Right atrium auricular region (tissue), 2 donors: ENCODE measurements around the gene CSMD2. TPM values are rescaled to one million over a fixed set of nuclear protein-coding genes. Genes with fewer than 3 reads are reported as not detected.
A peak's percentile ranks its signal among the peaks of the same experiment; 100 is the strongest.

Experiments
- DNase-seq: peaks from one replicate; pipeline ENCODE4 v3.0.0-alpha.2; 2019; ENCODE audit warnings: low spot score
- H3K27ac ChIP-seq, 2 donors: fragments of 200-600 bp; sonication (generic); 1 replicate in 1 of 2; 2 replicates in 1 of 2; pipeline ENCODE4 v1.5.1; 2016 to 2019
- H3K27me3 ChIP-seq, 2 donors: fragments of 200-600 bp; sonication (generic); one replicate each; pipeline versions ENCODE4 v1.5.1 to v1.6.0; 2017 to 2019
- H3K36me3 ChIP-seq: fragments of 200-600 bp; sonication (generic); one replicate; pipeline ENCODE4 v1.5.1; 2016
- H3K4me1 ChIP-seq, 2 donors: fragments of 200-600 bp; sonication (generic); one replicate each; pipeline versions ENCODE4 v1.5.1 to v1.6.0; 2017 to 2019
- H3K4me3 ChIP-seq, 2 donors: fragments of 200-600 bp; sonication (generic); 1 replicate in 1 of 2; 2 replicates in 1 of 2; pipeline ENCODE4 v1.5.1; 2017 to 2019; ENCODE audit warnings: mild to moderate bottlenecking in 1 of 2, moderate library complexity in 1 of 2
- H3K9me3 ChIP-seq, 2 donors: fragments of 200-600 bp; sonication (generic); one replicate each; pipeline ENCODE4 v1.5.1; 2019
- CTCF ChIP-seq, 2 donors: fragments of 200-600 bp; sonication (generic); IDR thresholded peaks; one replicate each; pipeline ENCODE4 v1.5.1; 2019; ENCODE audit warnings: antibody characterized with exemption in 2 of 2
- total RNA-seq, 2 donors: library from RNA; depleted of rRNA; stranded (reverse); fragments of >200 nt; gene quantifications; one replicate each; pipeline ENCODE4 v1.1.0, GENCODE V29; 2016

CSMD2 gene
- total RNA-seq, 2 donors from 2014 or later: 0.39 to 0.44 TPM

- H3K36me3 ChIP-seq: no peaks in the 10 kb centered on the region
- H3K27ac ChIP-seq: no peak overlapping the region
- H3K4me3 ChIP-seq: no peak overlapping the region
- no peaks in the 10 kb centered on the region for H3K9me3 ChIP-seq
- no peaks in the 10 kb centered on the region for H3K27me3 ChIP-seq
- no peak for TF ChIP-seq CTCF (IDR thresholded peaks at IDR 0.05)
- no peak for DNase-seq
- no peaks in the 10 kb centered on the region for H3K4me1 ChIP-seq
Observed at GRCh38 chr1:33716976-33717688, 447.9 kb downstream of the CSMD2 start.

GRCh38 chr1:33715195-33715811, 449.7 kb downstream of the CSMD2 start:
- H3K36me3 ChIP-seq: no peaks in the 10 kb centered on the region
- no peak for TF ChIP-seq CTCF (IDR thresholded peaks at IDR 0.05)
- no peak overlapping the region for H3K4me3 ChIP-seq
- H3K27me3 ChIP-seq: no peaks in the 10 kb centered on the region
- DNase-seq: peak; percentile 30
- H3K9me3 ChIP-seq: no peaks in the 10 kb centered on the region
- no peaks in the 10 kb centered on the region for H3K4me1 ChIP-seq
- H3K27ac ChIP-seq: no peak overlapping the region

GRCh38 chr1:33714421-33714820, 450.6 kb downstream of the CSMD2 start:
- no peaks in the 10 kb centered on the region for H3K27me3 ChIP-seq
- H3K27ac ChIP-seq: no peak overlapping the region
- DNase-seq: peak; percentile 44
- no peaks in the 10 kb centered on the region for H3K36me3 ChIP-seq
- no peak overlapping the region for H3K4me3 ChIP-seq
- no peak for TF ChIP-seq CTCF (IDR thresholded peaks at IDR 0.05)
- H3K9me3 ChIP-seq: no peaks in the 10 kb centered on the region
- H3K4me1 ChIP-seq: no peaks in the 10 kb centered on the region

GRCh38 chr1:33713058-33713877, 451.8 kb downstream of the CSMD2 start:
- TF ChIP-seq CTCF (IDR thresholded peaks at IDR 0.05): no peak
- H3K27me3 ChIP-seq: no peaks in the 10 kb centered on the region
- no peak overlapping the region for H3K27ac ChIP-seq
- peak; percentile 42 for DNase-seq
- H3K36me3 ChIP-seq: no peaks in the 10 kb centered on the region
- H3K4me1 ChIP-seq: no peaks in the 10 kb centered on the region
- H3K9me3 ChIP-seq: no peaks in the 10 kb centered on the region
- H3K4me3 ChIP-seq: no peak overlapping the region

GRCh38 chr1:33712186-33712585, 452.8 kb downstream of the CSMD2 start:
- H3K27me3 ChIP-seq: no peaks in the 10 kb centered on the region
- DNase-seq: no peak
- no peak for TF ChIP-seq CTCF (IDR thresholded peaks at IDR 0.05)

More at GRCh38 chr1:33712186-33712585, 452.8 kb downstream of the CSMD2 start:
- Histone ChIP-seq H3K9me3 (no peaks in the 10 kb centered on the region), H3K4me3 (no peak overlapping the region), H3K27ac (no peak overlapping the region), H3K4me1 (no peaks in the 10 kb centered on the region), H3K36me3 (no peaks in the 10 kb centered on the region)
